GM21367 (cell line): ENCODE data around the gene CSMD2.

Source experiments
- ATAC-seq: cut with Tn5 transposase; IDR thresholded peaks from one replicate; pipeline ENCODE4 v1.9.1; 2021; ENCODE audit not compliant: unreplicated experiment

The CSMD2 gene

GRCh38 chr1:33624261-33624990, 540.6 kb downstream of the CSMD2 start:
- ATAC-seq: no peak

- ATAC-seq: no peak
Measured at GRCh38 chr1:33623811-33624210, 541.2 kb downstream of the CSMD2 start.

- no peak for ATAC-seq
Measured at GRCh38 chr1:33622757-33623156, 542.3 kb downstream of the CSMD2 start.

GRCh38 chr1:33618636-33619035, 546.4 kb downstream of the CSMD2 start:
- no peak for ATAC-seq

GRCh38 chr1:33617451-33617850, 547.6 kb downstream of the CSMD2 start:
- ATAC-seq: no peak

GRCh38 chr1:33616780-33617179, 548.2 kb downstream of the CSMD2 start:
- ATAC-seq: no peak

GRCh38 chr1:33615546-33615945, 549.5 kb downstream of the CSMD2 start:
- ATAC-seq: no peak

- ATAC-seq: no peak
Measured at GRCh38 chr1:33610864-33611455, 554.1 kb downstream of the CSMD2 start.

- no peak for ATAC-seq
Measured at GRCh38 chr1:33610391-33610790, 554.6 kb downstream of the CSMD2 start.

- no peak for ATAC-seq
Measured at GRCh38 chr1:33609739-33610138, 555.3 kb downstream of the CSMD2 start.

- ATAC-seq: no peak
Measured at GRCh38 chr1:33608825-33609400, 556.1 kb downstream of the CSMD2 start.

- no peak for ATAC-seq
Measured at GRCh38 chr1:33607444-33608005, 557.5 kb downstream of the CSMD2 start.

- no peak for ATAC-seq
Measured at GRCh38 chr1:33606272-33606671, 558.8 kb downstream of the CSMD2 start.

- ATAC-seq: no peak
Measured at GRCh38 chr1:33602271-33602670, 562.8 kb downstream of the CSMD2 start.

GRCh38 chr1:33601751-33602150, 563.3 kb downstream of the CSMD2 start:
- ATAC-seq: no peak

GRCh38 chr1:33599516-33600115, 565.4 kb downstream of the CSMD2 start:
- ATAC-seq: no peak

- no peak for ATAC-seq
Measured at GRCh38 chr1:33588726-33589125, 576.3 kb downstream of the CSMD2 start.

GRCh38 chr1:33586795-33587194, 578.2 kb downstream of the CSMD2 start:
- no peak for ATAC-seq

GRCh38 chr1:33586106-33586505, 578.9 kb downstream of the CSMD2 start:
- no peak for ATAC-seq

GRCh38 chr1:33583567-33583966, 581.5 kb downstream of the CSMD2 start:
- no peak for ATAC-seq

GRCh38 chr1:33578557-33579448, 586.2 kb downstream of the CSMD2 start:
- ATAC-seq: no peak
